GM23248 (cell line): Measurements from ENCODE around the gene P3H1. TPM values are rescaled to one million over a fixed set of nuclear protein-coding genes. Genes with fewer than 3 reads are reported as not detected.
"Not testable (repeated sequence)": the region's sequence is repeated elsewhere in the genome, so short reads cannot be mapped to it uniquely, and the experiment has no call there.

Experiments
- DNase-seq: peaks from one replicate; pipeline ENCODE4 v3.0.0-alpha.2; 2015
- H2AFZ ChIP-seq: fragments of 200-600 bp; sonication (generic); 2 replicates; pipeline ENCODE4 v1.6.1; 2016; ENCODE audit warnings: antibody characterized with exemption
- H3F3A ChIP-seq: fragments of 200-600 bp; sonication (generic); 2 replicates; pipeline ENCODE4 v1.6.1; 2016; ENCODE audit warnings: mild to moderate bottlenecking, antibody characterized with exemption, mixed run types; ENCODE audit not compliant: insufficient read depth
- H3K27ac ChIP-seq: fragments of 200-600 bp; sonication (generic); 2 replicates; pipeline ENCODE4 v1.5.1; 2016; ENCODE audit warnings: mild to moderate bottlenecking
- H3K27me3 ChIP-seq: fragments of 200-600 bp; sonication (generic); replicated peaks from 2 replicates; pipeline ENCODE4 v1.6.1; 2016; ENCODE audit warnings: mild to moderate bottlenecking; ENCODE audit not compliant: insufficient read depth
- H3K36me3 ChIP-seq: fragments of 200-600 bp; sonication (generic); 2 replicates; pipeline ENCODE4 v1.6.1; 2016; ENCODE audit warnings: low read depth, mild to moderate bottlenecking
- H3K4me1 ChIP-seq: fragments of 200-600 bp; sonication (generic); 2 replicates; pipeline ENCODE4 v1.6.1; 2016; ENCODE audit warnings: mild to moderate bottlenecking; ENCODE audit not compliant: insufficient read depth
- H3K4me2 ChIP-seq: fragments of 200-600 bp; sonication (generic); one replicate; pipeline ENCODE4 v1.6.1; 2016; ENCODE audit warnings: mild to moderate bottlenecking; ENCODE audit not compliant: unreplicated experiment
- H3K4me3 ChIP-seq: fragments of 200-600 bp; sonication (generic); 2 replicates; pipeline ENCODE4 v1.5.1; 2016; ENCODE audit warnings: mild to moderate bottlenecking
- H3K79me2 ChIP-seq: fragments of 200-600 bp; sonication (generic); 2 replicates; pipeline ENCODE4 v1.6.1; 2016; ENCODE audit warnings: mild to moderate bottlenecking; ENCODE audit not compliant: insufficient read depth
- H3K9ac ChIP-seq: fragments of 200-600 bp; sonication (generic); 2 replicates; pipeline ENCODE4 v1.6.1; 2016; ENCODE audit warnings: mild to moderate bottlenecking
- H3K9me2 ChIP-seq: fragments of 200-600 bp; sonication (generic); 2 replicates; pipeline ENCODE4 v1.6.1; 2016; ENCODE audit warnings: mixed run types, mild to moderate bottlenecking, moderate library complexity; ENCODE audit not compliant: insufficient read depth
- H3K9me3 ChIP-seq: fragments of 200-600 bp; sonication (generic); one replicate; pipeline ENCODE4 v1.6.1; 2017; ENCODE audit warnings: low read depth
- H4K20me1 ChIP-seq: fragments of 200-600 bp; sonication (generic); 2 replicates; pipeline ENCODE4 v1.6.0; 2016; ENCODE audit not compliant: insufficient read depth
- EZH2 ChIP-seq: fragments of 200-600 bp; sonication (generic); IDR thresholded peaks from 2 replicates; pipeline ENCODE4 v1.6.1; 2018; ENCODE audit warnings: antibody characterized with exemption, mild to moderate bottlenecking; ENCODE audit not compliant: insufficient read depth, poor library complexity, severe bottlenecking
- EZH2phosphoT487 ChIP-seq: fragments of 200-600 bp; sonication (generic); IDR thresholded peaks from 2 replicates; pipeline ENCODE4 v1.6.1; 2018; ENCODE audit warnings: antibody characterized with exemption, moderate library complexity, mild to moderate bottlenecking, low read depth; ENCODE audit not compliant: insufficient read depth
- WGBS, 2 experiments: methylation state at CpG; one replicate each; pipeline ENCODE4 v1.1.6; 2015 to 2017; ENCODE audit warnings: low lambda C conversion rate in 2 of 2, low coverage in 1 of 2; ENCODE audit errors: missing lambda C conversion rate in 2 of 2; 5-methylcytosine and 5-hydroxymethylcytosine counted together
- in situ Hi-C: fragments of 300-500 bp; cut with MboI; formaldehyde crosslinking; loops from 2 replicates; pipeline ENCODE4 v1.15.0; 2020
- polyA plus RNA-seq: library from polyadenylated mRNA; unstranded; fragments of >200 nt; fragmentation: Nextera tagmentation; extraction: Ambion mirVana; gene quantifications from 2 replicates; pipeline ENCODE4 v1.2.1, GENCODE V29; 2016
- total RNA-seq: library from RNA; depleted of rRNA; stranded (reverse); fragments of >200 nt; shearing (Covaris generic); gene quantifications from 2 replicates; pipeline ENCODE4 v1.2.3, GENCODE V29; 2014

P3H1 gene
- total and polyA plus RNA-seq, 2 experiments from 2014 or later: 197 to 257 TPM

DNA sequence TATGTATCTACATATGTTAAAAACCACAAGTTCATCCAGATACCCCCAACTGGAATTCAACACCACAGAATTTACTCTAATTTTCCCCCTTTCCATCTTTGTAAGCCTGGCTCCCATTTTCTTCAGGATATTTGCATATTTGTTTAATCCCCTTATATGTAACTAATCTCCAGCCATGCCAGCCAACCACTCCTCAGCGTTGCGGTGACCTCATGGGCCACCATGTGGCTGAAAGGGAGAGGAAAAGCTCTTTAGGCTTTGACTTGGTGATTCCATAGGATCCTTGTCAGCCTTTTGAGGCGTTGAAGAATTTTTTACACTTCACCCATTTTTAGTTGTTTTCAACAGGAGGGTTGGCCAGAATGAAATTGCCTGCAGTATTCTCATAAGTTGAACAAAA is 36.8 kb downstream of the P3H1 start:
- in situ Hi-C loops: no loop called here
- Histone ChIP-seq H2AFZ (no peak overlapping the region), H3K36me3 (no peaks in the 10 kb centered on the region), H3K9me3 (no peaks in the 10 kb centered on the region), H3K4me1 (no peaks in the 10 kb centered on the region), H3K9ac (no peak overlapping the region), H4K20me1 (no peaks in the 10 kb centered on the region), H3K4me3 (no peak overlapping the region), H3K4me2 (no peak overlapping the region), H3K9me2 (no peaks in the 10 kb centered on the region), H3K27me3 (no peaks in the 10 kb centered on the region), H3K79me2 (no peaks in the 10 kb centered on the region), H3K27ac (no peak overlapping the region), H3F3A (no peaks in the 10 kb centered on the region)
- no peak for DNase-seq
- WGBS, 2 experiments: 94 to 97% methylated on average over 3 of the region's 3 CpGs
- TF ChIP-seq EZH2 (no peak), EZH2phosphoT487 (no peak)

DNA sequence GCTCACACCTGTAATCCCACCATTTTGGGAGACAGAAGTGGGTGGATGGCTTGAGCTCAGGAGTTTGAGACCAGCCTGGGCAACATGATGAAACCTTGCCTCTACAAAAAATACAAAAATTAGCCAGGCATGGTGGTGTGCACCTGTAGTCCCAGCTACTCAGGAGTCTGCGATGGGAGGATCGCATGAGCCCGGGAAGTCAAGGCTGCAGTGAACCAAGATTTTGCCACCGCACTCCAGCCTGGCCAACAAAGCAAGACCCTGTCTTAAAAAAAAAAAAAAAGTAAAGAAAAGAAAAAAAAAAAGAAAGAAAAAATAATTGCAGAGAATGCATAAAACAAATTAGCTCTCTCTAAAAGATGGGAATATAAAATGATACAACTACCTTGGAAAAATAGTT is 41.0 kb downstream of the P3H1 start:
- H3K9ac ChIP-seq, H4K20me1 ChIP-seq, H3K9me2 ChIP-seq, H3K9me3 ChIP-seq, H2AFZ ChIP-seq, H3K27ac ChIP-seq, H3K4me3 ChIP-seq, H3K4me1 ChIP-seq, in situ Hi-C loops, H3K36me3 ChIP-seq, DNase-seq, H3K4me2 ChIP-seq, H3K27me3 ChIP-seq, H3F3A ChIP-seq, H3K79me2 ChIP-seq: not testable (repeated sequence)
- WGBS, 2 experiments: 98 to 100% methylated on average over 4 of the region's 4 CpGs

GRCh38 chr1:42723511-42723910 is 43.3 kb downstream of the P3H1 start:
- TF ChIP-seq EZH2phosphoT487 (no peak), EZH2 (no peak)
- no peak for DNase-seq
- Histone ChIP-seq H3K9ac (no peak overlapping the region), H3K9me2 (no peaks in the 10 kb centered on the region), H3K27me3 (no peaks in the 10 kb centered on the region), H3F3A (no peaks in the 10 kb centered on the region; the same call in 1 of the 2 replicates), H3K9me3 (no peaks in the 10 kb centered on the region), H3K4me2 (no peak overlapping the region), H3K79me2 (no peaks in the 10 kb centered on the region), H3K4me3 (no peak overlapping the region), H2AFZ (no peak overlapping the region), H3K36me3 (no peaks in the 10 kb centered on the region), H4K20me1 (no peaks in the 10 kb centered on the region), H3K4me1 (no peaks in the 10 kb centered on the region), H3K27ac (no peak overlapping the region)
- WGBS, 2 experiments: 77 to 85% methylated on average over 6 of the region's 6 CpGs
- in situ Hi-C loops: no loop called here

GRCh38 chr1:42722403-42722802 is 44.4 kb downstream of the P3H1 start:
- H3K9me3 ChIP-seq, DNase-seq, H3K4me3 ChIP-seq, H3K36me3 ChIP-seq, H4K20me1 ChIP-seq, H3K79me2 ChIP-seq, H3K4me2 ChIP-seq, H3K9me2 ChIP-seq, H3F3A ChIP-seq, H2AFZ ChIP-seq, H3K27ac ChIP-seq, in situ Hi-C loops, H3K27me3 ChIP-seq, H3K4me1 ChIP-seq, H3K9ac ChIP-seq: not testable (repeated sequence)
- WGBS, 2 experiments: 100% methylated on average over 1 to 2 of the region's 2 CpGs

- Histone ChIP-seq H3K9me2 (no peaks in the 10 kb centered on the region), H3K4me3 (no peak overlapping the region), H4K20me1 (no peaks in the 10 kb centered on the region), H3K27me3 (no peaks in the 10 kb centered on the region), H2AFZ (no peak overlapping the region), H3K4me2 (no peak overlapping the region), H3F3A (no peaks in the 10 kb centered on the region; the same call in 1 of the 2 replicates), H3K36me3 (no peaks in the 10 kb centered on the region), H3K79me2 (no peaks in the 10 kb centered on the region), H3K4me1 (no peaks in the 10 kb centered on the region), H3K27ac (no peak overlapping the region), H3K9ac (no peak overlapping the region), H3K9me3 (no peaks in the 10 kb centered on the region)
- WGBS, 2 experiments: 97 to 100% methylated on average over 3 of the region's 3 CpGs
- TF ChIP-seq EZH2 (no peak), EZH2phosphoT487 (no peak)
- in situ Hi-C loops: no loop called here
- DNase-seq: no peak
These were observed 44.9 kb downstream of the P3H1 start for GRCh38 chr1:42721926-42722325.
